HG03025 (cell line): ENCODE results near the gene METRN.

ENCODE experiments used
- ATAC-seq: cut with Tn5 transposase; IDR thresholded peaks from one replicate; pipeline ENCODE4 v1.9.1; 2021; ENCODE audit warnings: mild to moderate bottlenecking, moderate library complexity; ENCODE audit not compliant: unreplicated experiment, low FRiP score

The METRN gene

DNA sequence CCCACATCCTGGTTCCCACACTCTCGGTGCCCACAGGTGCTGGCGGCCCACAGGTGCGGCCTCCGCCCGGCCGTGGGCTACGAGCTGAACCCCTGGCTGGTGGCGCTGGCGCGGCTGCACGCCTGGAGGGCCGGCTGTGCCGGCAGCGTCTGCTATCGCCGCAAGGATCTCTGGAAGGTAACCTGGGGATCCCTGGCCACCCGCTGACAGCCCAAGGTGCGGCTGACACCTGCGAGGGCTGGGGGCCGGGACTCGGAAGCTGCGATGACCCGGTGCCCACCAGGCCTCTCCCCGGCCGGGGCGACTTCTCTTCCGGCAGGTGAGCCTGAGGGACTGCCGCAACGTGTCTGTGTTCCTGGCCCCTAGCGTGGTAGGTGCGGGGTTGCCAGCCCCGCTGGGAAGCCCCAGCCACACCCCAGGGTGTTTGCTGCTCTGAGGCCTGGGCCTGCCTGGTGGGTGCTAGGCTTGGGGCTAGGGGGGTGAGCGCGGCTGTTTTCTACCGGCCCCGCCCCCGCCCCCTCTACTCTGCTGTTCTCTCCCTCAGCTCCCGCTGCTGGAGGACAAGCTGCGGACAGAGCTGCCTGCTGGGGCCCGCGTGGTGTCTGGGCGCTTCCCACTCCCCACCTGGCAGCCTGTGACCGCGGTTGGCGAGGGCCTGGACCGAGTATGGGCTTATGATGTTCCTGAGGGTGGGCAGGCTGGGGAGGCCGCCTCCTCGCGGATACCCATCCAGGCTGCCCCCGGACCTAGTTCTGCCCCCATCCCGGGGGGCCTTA lies 7.0 kb downstream of the METRN start:
- ATAC-seq: no peak

DNA sequence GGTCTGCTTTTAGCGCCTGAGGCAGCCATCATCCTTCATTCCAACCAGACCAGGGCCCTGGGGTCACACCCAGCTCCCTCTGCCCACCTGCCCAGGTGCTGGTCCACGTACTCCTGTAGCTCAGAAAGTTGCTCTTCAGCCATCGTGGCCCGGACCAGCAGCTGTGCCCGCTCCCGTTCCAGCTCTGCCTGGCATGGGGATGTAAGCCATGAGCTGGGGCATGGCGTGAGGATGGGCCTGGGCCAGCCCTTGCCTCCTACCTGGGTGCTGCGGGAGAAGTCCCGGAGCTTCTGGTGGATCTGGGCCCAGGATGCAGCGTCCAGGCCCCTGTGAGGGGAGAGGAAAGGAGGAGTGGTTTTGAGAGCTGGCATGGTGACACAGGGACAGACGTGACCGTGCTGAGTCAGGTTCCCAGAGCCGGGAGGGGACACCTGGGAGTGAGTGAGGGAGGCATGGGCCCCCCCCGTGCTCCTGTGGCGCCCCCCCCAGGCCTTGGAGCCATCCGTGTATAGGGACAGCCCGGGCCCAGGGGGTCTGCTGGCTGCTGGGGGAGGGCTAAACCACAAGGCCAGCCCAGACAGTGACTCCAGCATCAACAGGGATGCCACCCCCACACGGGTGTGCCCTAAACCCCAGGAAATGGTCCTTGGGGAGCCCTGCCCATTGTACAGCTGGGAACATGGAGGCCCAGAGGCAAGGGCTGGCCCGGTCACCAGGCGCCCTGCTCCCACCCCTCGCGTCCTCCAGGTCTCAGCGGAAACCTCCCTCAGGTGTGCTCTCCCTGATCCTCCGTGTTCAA lies 8.1 kb downstream of the METRN start:
- no peak for ATAC-seq

DNA sequence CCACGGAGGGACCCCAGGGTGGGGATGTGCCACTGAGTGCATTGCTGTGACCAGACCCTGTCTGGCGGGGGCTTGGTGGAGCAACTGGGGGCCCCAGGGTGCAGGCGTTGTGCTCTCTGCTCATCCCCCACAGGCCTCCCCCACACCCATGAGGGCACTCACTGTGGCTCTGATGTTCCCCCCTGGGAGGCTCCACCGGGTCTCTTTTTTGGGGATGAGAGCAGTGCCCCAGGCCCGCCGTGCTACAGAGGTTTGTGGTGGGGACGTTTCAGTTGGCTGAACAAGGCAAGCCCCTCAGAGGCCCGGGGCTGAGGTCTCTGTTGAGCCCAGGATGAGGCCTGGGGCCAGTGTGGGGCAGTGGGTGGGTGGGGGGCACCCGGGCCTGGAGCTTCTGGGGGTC lies 8.8 kb downstream of the METRN start:
- ATAC-seq: no peak

DNA sequence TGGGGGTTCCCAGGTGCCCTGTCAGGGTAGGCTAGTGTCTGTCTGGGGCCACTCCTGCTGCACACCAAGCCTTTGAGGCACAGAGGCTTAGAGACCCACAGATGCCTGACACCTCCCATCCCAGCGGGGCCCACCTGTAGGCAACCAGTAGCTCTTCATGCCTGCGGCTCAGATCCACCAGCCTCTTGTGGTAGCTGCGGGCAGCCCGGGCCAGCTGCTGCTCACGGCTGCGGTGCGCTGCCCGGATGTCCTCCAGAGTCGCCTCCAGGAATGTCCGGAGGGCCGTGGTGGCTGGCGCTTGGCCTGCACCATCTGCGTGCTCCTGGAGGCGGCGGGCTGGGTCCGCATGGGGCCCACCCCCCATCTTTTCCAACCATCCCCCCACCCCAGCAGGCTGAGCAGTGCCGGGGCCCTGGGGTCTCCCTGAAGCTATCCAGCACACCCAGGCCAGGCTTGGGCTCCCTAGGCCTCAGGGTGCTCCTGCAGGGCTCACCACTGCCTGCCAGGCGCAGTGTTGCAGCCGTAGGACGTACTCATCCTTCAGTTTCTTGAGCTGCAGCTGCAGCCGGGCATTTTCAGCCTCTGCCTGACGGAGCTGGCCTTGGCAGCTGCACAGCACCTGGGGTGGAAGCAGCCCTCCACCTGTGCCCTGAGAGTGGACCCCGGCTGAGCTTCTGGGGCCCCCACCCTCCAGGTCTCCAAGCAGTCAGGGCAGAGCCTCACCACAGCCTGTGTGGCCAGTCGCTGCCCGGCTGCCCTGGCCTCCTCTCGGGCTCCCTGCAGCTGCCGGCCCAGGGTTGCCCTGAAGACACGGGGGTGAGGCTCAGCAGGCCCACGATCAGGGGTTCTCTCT lies 9.5 kb downstream of the METRN start:
- ATAC-seq: no peak

DNA sequence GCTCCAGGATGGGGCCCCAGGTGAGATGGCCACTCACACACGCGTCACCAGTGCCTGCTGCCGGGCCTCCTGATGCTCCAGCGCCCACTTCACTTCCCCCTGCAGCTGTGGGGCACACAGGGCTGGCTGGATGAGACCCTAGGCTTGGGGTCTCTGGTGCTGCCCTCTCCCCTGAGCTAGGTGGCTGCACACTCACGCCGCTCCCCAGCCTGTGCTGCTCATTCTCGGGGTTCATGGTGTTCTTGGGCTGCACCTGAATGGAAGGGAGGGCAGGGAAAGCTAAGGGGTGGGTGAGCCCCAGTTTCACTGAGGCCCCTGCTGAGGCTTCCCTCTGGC lies 10.1 kb downstream of the METRN start:
- no peak for ATAC-seq

DNA sequence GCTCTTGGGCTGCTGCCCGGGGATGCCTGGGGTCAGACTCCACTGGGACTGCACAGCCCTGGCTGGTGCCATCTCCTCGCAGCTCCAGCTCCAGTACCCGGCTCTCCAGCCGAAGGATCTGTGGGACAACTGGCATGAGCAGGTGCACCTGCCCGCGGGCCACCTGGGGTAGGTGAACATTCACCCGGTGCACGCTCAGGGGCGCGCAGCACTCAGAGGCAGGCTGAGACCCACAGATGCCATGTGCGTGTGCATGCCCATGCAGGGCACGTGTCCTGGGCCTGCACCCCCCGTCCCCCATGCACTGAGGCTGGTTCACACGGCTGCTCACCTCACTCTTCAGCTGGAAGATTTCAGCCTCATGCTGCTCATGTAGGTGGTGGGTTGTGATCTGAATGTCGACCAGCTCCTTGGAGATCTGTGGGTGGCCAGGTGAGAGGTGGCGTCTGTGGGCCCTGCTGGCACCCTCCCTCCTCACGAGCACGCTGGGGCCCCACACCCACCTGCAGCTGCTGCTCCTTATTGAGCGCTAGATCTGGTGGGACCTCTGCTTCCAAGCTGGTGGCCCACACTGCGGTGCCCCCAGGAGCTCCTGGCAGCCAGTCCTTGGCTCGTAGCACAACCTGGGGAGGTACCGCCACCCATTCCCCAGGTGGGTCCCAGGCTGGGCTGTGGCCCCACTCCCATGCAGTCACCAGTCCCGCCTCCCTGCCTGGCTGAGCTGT lies 10.7 kb downstream of the METRN start:
- ATAC-seq: no peak

DNA sequence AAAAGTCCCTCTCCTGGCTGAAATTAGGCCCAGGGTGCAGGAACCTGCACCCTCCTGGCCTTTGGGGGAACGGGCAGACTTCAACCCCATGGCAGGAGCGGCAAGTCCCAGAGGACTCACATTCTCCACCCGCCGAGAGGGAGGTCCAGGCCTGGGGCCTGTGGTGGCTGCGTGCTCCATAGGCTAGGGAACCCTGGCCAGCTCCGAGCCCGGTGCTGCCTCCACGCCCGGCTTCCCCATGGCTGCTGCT lies 11.2 kb downstream of the METRN start:
- no peak for ATAC-seq

DNA sequence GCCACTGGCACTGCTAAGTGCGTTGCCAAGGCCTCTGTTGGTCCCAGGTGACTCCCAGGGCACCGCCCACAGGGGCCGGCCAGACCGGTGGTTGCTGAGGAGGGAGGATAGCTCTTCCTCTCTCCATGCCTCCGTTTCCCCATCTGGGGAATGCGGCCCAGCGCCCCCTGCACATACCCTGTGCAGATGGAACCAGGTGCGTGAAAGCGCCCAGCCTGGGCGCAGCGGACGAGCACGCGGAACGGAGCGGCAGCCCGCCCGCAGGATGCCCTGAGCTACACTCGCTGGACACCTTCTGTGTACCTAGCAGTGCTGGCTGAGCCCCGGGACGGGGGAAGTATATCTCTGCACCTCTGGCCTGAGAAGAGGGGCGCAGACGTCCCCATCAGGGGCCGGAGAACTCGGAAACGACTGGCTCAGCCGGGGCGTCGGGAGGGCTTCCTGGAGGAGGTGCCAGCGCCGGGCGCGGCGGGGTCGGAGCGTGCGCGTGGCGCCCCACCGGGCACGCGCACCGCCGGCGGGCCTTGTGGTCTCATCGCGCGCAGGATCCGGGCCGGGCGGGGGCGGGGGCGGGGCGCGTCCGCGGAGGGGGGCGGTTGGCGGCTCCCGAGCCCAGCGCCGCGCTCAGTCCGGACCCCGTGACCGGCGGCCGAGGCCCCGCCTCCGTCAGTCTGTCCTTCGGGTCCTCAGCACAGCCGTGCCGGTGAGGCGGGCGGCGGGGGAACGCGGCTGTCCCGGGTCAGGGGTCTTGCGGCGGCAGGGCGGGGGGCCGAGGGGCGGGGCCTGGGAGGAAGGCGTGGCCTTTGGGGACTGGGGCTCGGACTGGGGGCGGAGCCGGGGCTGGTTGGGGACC lies 11.7 kb downstream of the METRN start, which contains the start of the genes CCDC78 and HAGHL:
TSS of gene CCDC78 (minus strand) at position 6 of the 853 bp plus-strand sequence. CDS start 76 bp downstream, outside the sequence.
TSS of gene HAGHL (plus strand) at position 669 of the 853 bp plus-strand sequence. CDS start 404 bp downstream, outside the sequence.
- ATAC-seq: no peak

DNA sequence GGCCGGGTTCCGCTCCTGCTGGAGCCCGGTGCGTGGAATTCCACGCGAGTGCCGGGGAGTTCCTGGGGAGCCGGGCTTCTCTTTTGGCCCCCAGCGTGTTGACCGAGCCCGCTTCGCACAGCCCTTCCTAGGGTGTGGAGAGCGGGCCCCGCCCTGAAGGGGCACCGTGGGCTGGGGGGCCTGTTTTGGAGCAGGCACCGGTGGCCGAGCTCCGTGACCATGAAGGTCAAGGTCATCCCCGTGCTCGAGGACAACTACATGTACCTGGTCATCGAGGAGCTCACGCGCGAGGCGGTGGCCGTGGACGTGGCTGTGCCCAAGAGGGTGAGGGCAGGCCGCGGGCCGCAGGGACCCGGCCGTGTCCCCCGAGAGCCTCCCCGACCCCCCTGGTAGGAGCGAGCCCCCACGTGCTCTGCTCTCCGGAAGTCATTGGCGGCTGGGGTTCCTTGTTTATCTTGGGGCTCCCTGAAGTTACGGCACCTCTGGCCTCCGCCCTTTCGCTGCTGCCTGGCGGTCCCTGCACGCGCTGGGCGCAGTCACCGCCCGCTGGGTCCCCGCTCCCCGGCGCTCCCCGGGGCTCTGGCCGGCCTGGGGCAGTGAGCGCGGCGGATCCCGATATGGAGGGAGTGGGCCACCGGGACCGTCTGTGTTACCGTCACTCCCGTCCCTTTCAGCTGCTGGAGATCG lies 12.5 kb downstream of the METRN start:
- ATAC-seq: no peak

DNA sequence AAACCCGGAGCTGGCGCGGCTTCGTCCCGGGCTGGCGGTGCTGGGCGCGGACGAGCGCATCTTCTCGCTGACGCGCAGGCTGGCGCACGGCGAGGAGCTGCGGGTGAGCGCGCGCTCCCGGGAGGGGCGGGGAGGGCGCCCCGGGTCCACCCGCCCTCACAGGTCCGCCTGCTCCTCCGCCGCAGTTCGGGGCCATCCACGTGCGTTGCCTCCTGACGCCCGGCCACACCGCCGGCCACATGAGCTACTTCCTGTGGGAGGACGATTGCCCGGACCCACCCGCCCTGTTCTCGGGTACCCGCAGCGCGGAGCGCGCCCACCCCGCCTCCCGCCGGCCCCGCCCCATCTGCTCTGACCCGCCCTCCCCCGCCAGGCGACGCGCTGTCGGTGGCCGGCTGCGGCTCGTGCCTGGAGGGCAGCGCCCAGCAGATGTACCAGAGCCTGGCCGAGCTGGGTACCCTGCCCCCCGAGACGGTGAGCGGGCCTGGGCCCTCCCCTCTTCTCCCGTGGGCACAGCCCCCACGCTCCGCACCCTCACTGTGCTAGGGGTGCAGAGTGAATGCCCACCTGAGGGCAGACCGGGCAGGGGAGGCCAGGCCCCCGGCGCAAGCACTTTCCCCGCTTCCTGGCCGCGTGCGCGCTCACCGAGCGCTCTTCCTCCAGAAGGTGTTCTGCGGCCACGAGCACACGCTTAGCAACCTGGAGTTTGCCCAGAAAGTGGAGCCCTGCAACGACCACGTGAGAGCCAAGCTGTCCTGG lies 13.4 kb downstream of the METRN start:
- ATAC-seq: no peak

DNA sequence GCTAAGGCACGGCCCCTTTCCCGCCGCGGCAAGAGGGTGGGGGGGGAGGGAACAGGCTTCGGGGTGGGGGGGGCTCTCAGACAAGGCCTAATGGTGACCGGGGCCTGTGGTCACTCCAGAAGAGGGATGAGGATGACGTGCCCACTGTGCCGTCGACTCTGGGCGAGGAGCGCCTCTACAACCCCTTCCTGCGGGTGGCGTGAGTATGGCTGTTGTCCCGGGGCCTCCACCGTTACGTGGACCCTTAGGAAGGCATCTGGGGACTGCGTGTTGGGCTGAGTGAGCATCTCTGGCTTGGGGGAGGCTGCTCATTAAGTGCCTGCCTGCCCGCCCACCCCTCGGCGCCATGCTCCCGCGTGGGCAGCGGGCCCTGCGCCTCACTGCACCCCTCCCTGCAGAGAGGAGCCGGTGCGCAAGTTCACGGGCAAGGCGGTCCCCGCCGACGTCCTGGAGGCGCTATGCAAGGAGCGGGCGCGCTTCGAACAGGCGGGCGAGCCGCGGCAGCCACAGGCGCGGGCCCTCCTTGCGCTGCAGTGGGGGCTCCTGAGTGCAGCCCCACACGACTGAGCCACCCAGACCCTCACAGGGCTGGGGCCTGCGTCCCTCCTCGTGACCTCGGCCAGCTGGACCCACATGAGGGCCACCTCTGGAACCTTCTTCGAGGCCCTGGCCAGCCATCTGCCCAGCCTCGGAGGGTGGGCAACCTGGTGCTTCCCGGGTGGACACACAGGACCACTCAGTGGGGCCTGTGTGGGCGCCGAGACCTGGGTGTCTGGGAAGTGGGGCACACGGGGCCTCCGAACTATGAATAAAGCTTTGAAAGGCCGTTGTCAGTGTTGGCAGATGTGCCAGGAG lies 14.2 kb downstream of the METRN start:
- no peak for ATAC-seq

DNA sequence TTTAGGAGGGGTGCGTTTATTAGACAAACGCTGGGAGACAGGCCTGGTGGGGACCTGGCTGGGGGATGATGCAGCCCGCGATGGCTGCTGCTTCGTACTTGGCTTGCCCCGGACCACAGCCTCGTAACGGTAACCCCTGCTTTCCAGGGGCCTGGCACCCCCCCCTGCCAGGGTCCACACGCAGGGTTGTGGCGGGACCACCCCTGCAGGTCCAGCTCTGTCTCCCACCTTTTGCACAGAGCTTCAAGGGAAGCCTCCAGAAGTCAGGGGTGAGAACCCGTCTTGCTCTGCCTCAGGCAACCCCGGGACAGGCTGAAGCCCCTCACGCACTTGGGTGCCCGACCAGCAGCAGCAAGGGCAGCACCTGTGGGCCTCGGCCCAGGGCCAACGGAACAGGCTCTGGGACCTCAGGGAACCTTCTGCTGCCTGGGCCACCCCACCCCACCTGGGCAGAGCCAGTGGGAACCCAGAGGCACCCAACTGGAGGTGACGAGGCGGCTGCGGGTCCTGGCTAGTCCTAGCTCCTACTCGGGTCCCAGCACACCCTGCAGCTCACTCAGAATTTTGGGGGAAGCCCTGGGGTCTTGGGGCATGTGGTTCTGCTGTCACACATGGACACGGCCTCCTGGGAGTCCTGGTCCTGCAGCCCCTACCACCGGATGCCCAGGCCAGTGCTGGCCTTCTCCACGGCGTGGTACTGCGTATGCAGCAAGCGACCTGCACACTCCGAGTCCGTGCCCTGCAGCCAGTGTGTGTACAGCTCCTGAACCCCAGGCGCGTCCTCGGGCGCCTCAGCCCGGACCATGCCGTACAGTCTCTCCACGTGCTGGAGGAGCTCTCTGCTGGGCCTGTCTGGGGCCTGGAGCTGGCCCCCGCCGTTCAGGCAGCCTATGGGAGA lies 15.1 kb downstream of the METRN start:
- ATAC-seq: no peak

DNA sequence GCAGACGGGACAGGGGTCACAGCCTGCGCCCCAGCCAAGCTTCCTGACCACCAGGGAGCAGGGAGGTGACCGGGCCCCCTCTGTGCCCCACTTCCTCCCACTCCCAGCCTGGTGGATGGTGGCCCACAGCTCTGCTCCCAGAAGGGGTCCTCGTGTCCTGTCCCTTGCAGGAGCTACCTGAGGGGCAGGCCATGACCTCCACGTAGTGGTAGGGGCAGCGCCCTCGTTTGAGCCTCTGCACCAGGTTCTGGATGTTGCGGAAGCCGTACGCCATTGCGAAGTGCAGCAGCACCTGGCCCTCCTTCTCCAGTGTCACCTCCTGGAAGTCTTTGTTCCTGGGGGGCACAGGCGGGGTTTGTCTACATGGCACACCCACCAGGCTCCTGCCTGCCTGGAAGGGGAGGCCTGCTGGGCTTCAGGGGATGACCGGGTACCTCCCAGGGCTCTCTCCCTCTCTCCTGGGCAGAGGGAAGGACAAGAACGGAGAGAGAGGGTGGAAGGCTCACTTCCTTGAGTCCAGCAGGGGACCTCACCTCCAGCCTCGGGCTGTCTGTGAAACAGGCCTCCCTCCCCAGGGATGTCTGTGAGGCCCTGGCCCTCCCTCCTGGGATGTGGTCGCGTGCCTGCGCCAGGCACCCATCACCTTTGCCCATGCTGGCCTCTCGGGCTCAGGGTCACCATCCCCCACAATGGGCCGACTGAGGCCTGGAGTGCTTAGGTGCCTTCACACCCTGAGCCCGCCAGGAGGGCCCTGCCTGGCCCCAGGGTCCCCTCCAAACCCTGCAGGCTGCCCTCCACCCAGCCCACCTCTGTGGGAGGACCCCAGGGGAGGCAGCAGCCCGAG lies 16.0 kb downstream of the METRN start:
- ATAC-seq: no peak

DNA sequence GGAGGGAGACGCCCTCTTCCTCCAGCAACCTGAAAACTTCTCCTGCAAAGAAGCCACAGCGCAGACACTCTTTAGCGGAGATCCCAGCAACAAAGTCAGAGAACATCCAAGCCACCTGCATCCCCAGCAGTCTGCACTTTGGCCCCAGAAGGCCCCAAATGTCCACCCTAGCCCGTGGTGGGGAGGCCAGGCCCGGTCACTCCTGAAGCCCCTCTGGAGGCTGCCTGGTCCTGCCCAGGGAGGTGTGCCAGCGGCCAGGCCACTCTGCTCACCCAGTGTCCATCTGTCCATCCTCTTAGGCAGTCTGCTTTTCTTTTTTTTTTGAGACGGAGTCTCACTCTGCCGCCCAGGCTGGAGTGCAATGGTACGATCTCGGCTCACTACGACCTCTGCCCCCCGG lies 17.4 kb downstream of the METRN start:
- no peak for ATAC-seq

DNA sequence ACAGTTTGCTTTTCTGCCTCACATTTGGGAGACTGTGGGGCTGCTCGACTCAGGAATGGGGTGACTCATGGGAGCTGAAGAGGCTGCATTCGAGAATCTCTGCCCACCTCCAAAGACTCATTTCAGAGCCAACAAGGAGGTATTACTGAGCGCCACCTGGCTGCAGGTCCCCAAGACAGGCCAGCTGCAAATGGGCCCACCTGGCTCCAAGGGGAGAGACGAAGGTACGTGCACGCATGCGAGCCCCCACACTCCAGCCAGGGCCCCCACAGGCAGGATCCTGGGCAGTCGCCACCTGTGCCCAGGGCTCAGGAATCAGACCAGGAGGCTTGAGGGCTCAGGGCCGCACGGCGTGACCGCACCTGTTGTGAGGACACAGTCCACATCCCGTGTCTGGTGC lies 18.0 kb downstream of the METRN start:
- no peak for ATAC-seq
